Ramos (cell line): ENCODE measurements around the gene SLC6A9.

Experiments used
- in situ Hi-C: fragments of 300-500 bp; cut with MboI; formaldehyde crosslinking; loops from one replicate; pipeline ENCODE4 v1.14.3; 2022; ENCODE audit warnings: low sequenced_read_pairs; ENCODE audit not compliant: unreplicated experiment

SLC6A9 gene

GRCh38 chr1:43975249-43975961 is 55.9 kb downstream of the SLC6A9 start:
- in situ Hi-C loops: no loop called here

- in situ Hi-C loops: no loop called here
These were observed 56.6 kb downstream of the SLC6A9 start, which contains the start of gene ATP6V0B for GRCh38 chr1:43974443-43975248. Gene ATP6V0B, plus strand, starts transcription at chr1:43974960. Its CDS starts 81 bp downstream, at chr1:43975041.

- in situ Hi-C loops: no loop called here
These were observed 57.2 kb downstream of the SLC6A9 start for GRCh38 chr1:43973981-43974442.

GRCh38 chr1:43971336-43971980 is 59.8 kb downstream of the SLC6A9 start:
- in situ Hi-C loops: no loop called here

- in situ Hi-C loops: no loop called here
These were observed 60.4 kb downstream of the SLC6A9 start for GRCh38 chr1:43970911-43971310.

- in situ Hi-C loops: no loop called here
These were observed 60.8 kb downstream of the SLC6A9 start for GRCh38 chr1:43970502-43970901.

GRCh38 chr1:43969746-43970466 is 61.4 kb downstream of the SLC6A9 start, which contains the start of gene DPH2:
Gene DPH2, plus strand, starts transcription at chr1:43970010. Its CDS starts 166 bp downstream, at chr1:43970176.
- in situ Hi-C loops: no loop called here

- in situ Hi-C loops: no loop called here
These were observed 61.9 kb downstream of the SLC6A9 start for GRCh38 chr1:43969416-43969745.

GRCh38 chr1:43968348-43968948 is 62.8 kb downstream of the SLC6A9 start:
- in situ Hi-C loops: no loop called here

- in situ Hi-C loops: no loop called here
These were observed 65.9 kb downstream of the SLC6A9 start for GRCh38 chr1:43965316-43965715.

GRCh38 chr1:43963890-43964289 is 67.4 kb downstream of the SLC6A9 start:
- in situ Hi-C loops: no loop called here

- in situ Hi-C loops: no loop called here
These were observed 68.3 kb downstream of the SLC6A9 start for GRCh38 chr1:43963006-43963405.

- in situ Hi-C loops: no loop called here
These were observed 68.9 kb downstream of the SLC6A9 start for GRCh38 chr1:43962324-43962723.

- in situ Hi-C loops: no loop called here
These were observed 69.6 kb downstream of the SLC6A9 start for GRCh38 chr1:43961692-43962091.

GRCh38 chr1:43960798-43961197 is 70.5 kb downstream of the SLC6A9 start:
- in situ Hi-C loops: no loop called here

- in situ Hi-C loops: no loop called here
These were observed 72.7 kb downstream of the SLC6A9 start for GRCh38 chr1:43958351-43959255.

GRCh38 chr1:43957407-43958040 is 73.7 kb downstream of the SLC6A9 start:
- in situ Hi-C loops: no loop called here

- in situ Hi-C loops: no loop called here
These were observed 75.0 kb downstream of the SLC6A9 start for GRCh38 chr1:43956234-43956633.
